GM12878 (cell line): Measurements from ENCODE around the gene KIF26A.

Source experiments
- CEBPB ChIP-seq, 2 experiments: fragments of 150-350 bp in 1 of 2; IDR thresholded peaks; 2 replicates each; pipeline ENCODE4 v1.6.1; 2012 to 2014; ENCODE audit warnings: low read depth in 2 of 2, low read length in 2 of 2, borderline replicate concordance in 1 of 2, inconsistent platforms in 1 of 2
- EP300 ChIP-seq, 2 experiments: fragments of 150-350 bp in 1 of 2; IDR thresholded peaks; 2 replicates each; pipeline ENCODE4 v1.6.1; 2011 to 2012; ENCODE audit warnings: low read depth in 2 of 2, low read length in 2 of 2, borderline replicate concordance in 1 of 2, improper control_type of control experiment in 1 of 2, inconsistent platforms in 1 of 2; ENCODE audit not compliant: control insufficient read depth in 1 of 2
- IKZF1 ChIP-seq: fragments of 450-650 bp; conservative IDR thresholded peaks from 2 replicates; pipeline ENCODE4 v1.6.1; 2017; ENCODE audit warnings: antibody characterized with exemption, mild to moderate bottlenecking
- JUND ChIP-seq: IDR thresholded peaks from 2 replicates; pipeline ENCODE4 v1.6.1; 2012; ENCODE audit warnings: low read depth, mild to moderate bottlenecking, low read length, improper control_type of control experiment, moderate library complexity
- POLR2A ChIP-seq: IDR thresholded peaks from 2 replicates; pipeline ENCODE4 v1.6.1; 2011; ENCODE audit warnings: low read depth, mild to moderate bottlenecking, low read length
- SPI1 ChIP-seq: IDR thresholded peaks from 2 replicates; pipeline ENCODE4 v1.6.1; 2011; ENCODE audit warnings: low read depth, mild to moderate bottlenecking, low read length, moderate library complexity, borderline replicate concordance; ENCODE audit not compliant: insufficient read depth
- TF ChIP-seq, protein P1 (sequence below), 3 experiments: IDR thresholded peaks in 2 of 3; conservative IDR thresholded peaks in 1 of 3; 2 replicates each; pipeline ENCODE4 v1.5.1; 2011; ENCODE audit warnings: low read depth in 3 of 3, low read length in 3 of 3, mild to moderate bottlenecking in 3 of 3, control low read depth in 2 of 3, moderate library complexity in 2 of 3, inconsistent platforms in 1 of 3, mixed read lengths in 1 of 3; ENCODE audit not compliant: control insufficient read depth in 2 of 3, insufficient read depth in 1 of 3; ENCODE audit errors: extremely low read depth in 1 of 3
- TF ChIP-seq, protein P2 (sequence below): IDR thresholded peaks from 2 replicates; pipeline ENCODE4 v1.6.1; 2011; ENCODE audit warnings: borderline replicate concordance, low read depth, mild to moderate bottlenecking, moderate library complexity, low read length; ENCODE audit not compliant: insufficient read depth, poor library complexity, severe bottlenecking
- TF ChIP-seq, protein P3 (sequence below): IDR thresholded peaks from 2 replicates; pipeline ENCODE4 v1.6.1; 2012; ENCODE audit warnings: low read depth, low read length, improper control_type of control experiment

- TF ChIP-seq POLR2A (no peak), IKZF1 (no peak), EP300 (IDR thresholded peaks at IDR 0.05; ENCODE audit: borderline replicate concordance in 1 of 2, control insufficient read depth in 1 of 2, low read depth in 2 of 2, low read length in 2 of 2) (no peak), JUND (no peak), SPI1 (no peak), CEBPB (IDR thresholded peaks at IDR 0.05; ENCODE audit: borderline replicate concordance in 1 of 2, low read depth in 2 of 2, low read length in 2 of 2) (no peak)
- TF ChIP-seq, protein P1, sequence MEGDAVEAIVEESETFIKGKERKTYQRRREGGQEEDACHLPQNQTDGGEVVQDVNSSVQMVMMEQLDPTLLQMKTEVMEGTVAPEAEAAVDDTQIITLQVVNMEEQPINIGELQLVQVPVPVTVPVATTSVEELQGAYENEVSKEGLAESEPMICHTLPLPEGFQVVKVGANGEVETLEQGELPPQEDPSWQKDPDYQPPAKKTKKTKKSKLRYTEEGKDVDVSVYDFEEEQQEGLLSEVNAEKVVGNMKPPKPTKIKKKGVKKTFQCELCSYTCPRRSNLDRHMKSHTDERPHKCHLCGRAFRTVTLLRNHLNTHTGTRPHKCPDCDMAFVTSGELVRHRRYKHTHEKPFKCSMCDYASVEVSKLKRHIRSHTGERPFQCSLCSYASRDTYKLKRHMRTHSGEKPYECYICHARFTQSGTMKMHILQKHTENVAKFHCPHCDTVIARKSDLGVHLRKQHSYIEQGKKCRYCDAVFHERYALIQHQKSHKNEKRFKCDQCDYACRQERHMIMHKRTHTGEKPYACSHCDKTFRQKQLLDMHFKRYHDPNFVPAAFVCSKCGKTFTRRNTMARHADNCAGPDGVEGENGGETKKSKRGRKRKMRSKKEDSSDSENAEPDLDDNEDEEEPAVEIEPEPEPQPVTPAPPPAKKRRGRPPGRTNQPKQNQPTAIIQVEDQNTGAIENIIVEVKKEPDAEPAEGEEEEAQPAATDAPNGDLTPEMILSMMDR (IDR thresholded peaks at IDR 0.05 in 2 of 3, conservative IDR thresholded peaks at IDR 0.05 in 1 of 3; ENCODE audit: control insufficient read depth in 2 of 3, extremely low read depth in 1 of 3, insufficient read depth in 1 of 3, low read depth in 3 of 3, low read length in 3 of 3), result no peak
- TF ChIP-seq, protein P2, sequence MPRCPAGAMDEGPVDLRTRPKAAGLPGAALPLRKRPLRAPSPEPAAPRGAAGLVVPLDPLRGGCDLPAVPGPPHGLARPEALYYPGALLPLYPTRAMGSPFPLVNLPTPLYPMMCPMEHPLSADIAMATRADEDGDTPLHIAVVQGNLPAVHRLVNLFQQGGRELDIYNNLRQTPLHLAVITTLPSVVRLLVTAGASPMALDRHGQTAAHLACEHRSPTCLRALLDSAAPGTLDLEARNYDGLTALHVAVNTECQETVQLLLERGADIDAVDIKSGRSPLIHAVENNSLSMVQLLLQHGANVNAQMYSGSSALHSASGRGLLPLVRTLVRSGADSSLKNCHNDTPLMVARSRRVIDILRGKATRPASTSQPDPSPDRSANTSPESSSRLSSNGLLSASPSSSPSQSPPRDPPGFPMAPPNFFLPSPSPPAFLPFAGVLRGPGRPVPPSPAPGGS, result no peak
- TF ChIP-seq, protein P3, sequence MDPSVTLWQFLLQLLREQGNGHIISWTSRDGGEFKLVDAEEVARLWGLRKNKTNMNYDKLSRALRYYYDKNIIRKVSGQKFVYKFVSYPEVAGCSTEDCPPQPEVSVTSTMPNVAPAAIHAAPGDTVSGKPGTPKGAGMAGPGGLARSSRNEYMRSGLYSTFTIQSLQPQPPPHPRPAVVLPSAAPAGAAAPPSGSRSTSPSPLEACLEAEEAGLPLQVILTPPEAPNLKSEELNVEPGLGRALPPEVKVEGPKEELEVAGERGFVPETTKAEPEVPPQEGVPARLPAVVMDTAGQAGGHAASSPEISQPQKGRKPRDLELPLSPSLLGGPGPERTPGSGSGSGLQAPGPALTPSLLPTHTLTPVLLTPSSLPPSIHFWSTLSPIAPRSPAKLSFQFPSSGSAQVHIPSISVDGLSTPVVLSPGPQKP, result no peak
Observed at GRCh38 chr14:104205781-104206180, 67.4 kb downstream of the KIF26A start.
